Psoas muscle (tissue), 8 donors: ENCODE results near the gene LRRC3B. TPM values are rescaled to one million over a fixed set of nuclear protein-coding genes. Genes with fewer than 3 reads are reported as not detected.

Experiments
- ATAC-seq, 4 donors: fragments of 200-7000 bp; cut with Tn5 transposase; one replicate each; pipeline ENCODE4 v1.9.1; 2020; ENCODE audit warnings: moderate library complexity in 3 of 4, mild to moderate bottlenecking in 2 of 4
- DNase-seq, 2 donors: peaks; one replicate each; pipeline ENCODE4 v3.0.0-alpha.2; 2020
- H3K27ac ChIP-seq: fragments of 200-600 bp; one replicate; pipeline ENCODE4 v1.8.0; 2022
- H3K27me3 ChIP-seq, 3 donors: fragments of 200-600 bp in 1 of 3; one replicate each; pipeline versions ENCODE4 v1.6.1 to v1.8.0; 2013 to 2022; ENCODE audit warnings: low read length in 2 of 3, mild to moderate bottlenecking in 2 of 3, moderate library complexity in 1 of 3; ENCODE audit not compliant: insufficient read depth in 3 of 3
- H3K36me3 ChIP-seq, 2 donors: fragments of 200-600 bp in 1 of 2; one replicate each; pipeline versions ENCODE4 v1.6.1 to v1.8.0; 2013 to 2022; ENCODE audit warnings: low read depth in 1 of 2, mild to moderate bottlenecking in 1 of 2, moderate library complexity in 1 of 2; ENCODE audit not compliant: insufficient read depth in 1 of 2
- H3K4me1 ChIP-seq: fragments of 200-600 bp; one replicate; pipeline ENCODE4 v1.8.0; 2022
- H3K4me3 ChIP-seq: fragments of 200-600 bp; one replicate; pipeline ENCODE4 v1.8.0; 2022; ENCODE audit warnings: mild to moderate bottlenecking
- H3K9me3 ChIP-seq: fragments of 200-600 bp; one replicate; pipeline ENCODE4 v1.8.0; 2022
- CTCF ChIP-seq: fragments of 200-600 bp; IDR thresholded peaks from one replicate; pipeline ENCODE4 v1.8.0; 2022; ENCODE audit warnings: antibody characterized with exemption
- WGBS, 3 donors: extraction: QIAGEN DNeasy Blood & Tissue Kit; methylation state at CpG; one replicate each; pipeline versions ENCODE4 v1.1.6 to v1.1.7; 2013; 5-methylcytosine and 5-hydroxymethylcytosine counted together
- intact Hi-C, 2 donors: fragments of 100-400 bp; cut with DNase I; formaldehyde crosslinking; loops; one replicate each; pipeline versions ENCODE4 v1.11.0 to v1.14.2; 2022
- polyA plus RNA-seq, 3 donors: library from polyadenylated mRNA; stranded (reverse); fragments of 200-250 nt; gene quantifications; one replicate each; pipeline ENCODE4 v1.2.3, GENCODE V29; 2013
- total RNA-seq, 4 donors: library from RNA; stranded (reverse); fragmentation: NEBNext Ultra II Directional in 2 of 4; extraction: Animal tissue kit (Norgen Biotek cat#: 25700) in 2 of 4; gene quantifications; one replicate each; pipeline versions ENCODE4 v1.2.1 to v1.2.4, GENCODE V29; 2021 to 2023
- donor health status: healthy with polysubstance abuse.
- donor health status: DM: no; HTN: no; CAD: no; lungs with moderate emphysema.
- donor health status: Bipolar disorder and iron deficiency.
- donor health status: healthy.
- donor health status: DM: yes; HTN: yes; CAD: no.
- donor health status: DM: no; HTN: no; CAD: no.
- donor health status: DM: no; HTN: no; CAD: no.
- donor health status: DM: yes; HTN: yes; CAD: no.

Gene LRRC3B
- total and polyA plus RNA-seq, 7 donors, result 0.05 to 3.2 (median 1.1) TPM

GRCh38 chr3:26682406-26682805, 59.8 kb downstream of the LRRC3B start:
- 86 to 92% (median 89%) methylated on average over 1 of the region's 1 CpG for WGBS, 3 donors
- DNase-seq (no peak), ATAC-seq (no peak)
- Histone ChIP-seq H3K36me3 (no peaks in the 10 kb centered on the region), H3K4me3 (no peak overlapping the region), H3K4me1 (no peaks in the 10 kb centered on the region), H3K27ac (no peak overlapping the region), H3K27me3 (no peaks in the 10 kb centered on the region), H3K9me3 (no peaks in the 10 kb centered on the region)
- no peak for TF ChIP-seq CTCF
- intact Hi-C loops, result no loop called here

DNA sequence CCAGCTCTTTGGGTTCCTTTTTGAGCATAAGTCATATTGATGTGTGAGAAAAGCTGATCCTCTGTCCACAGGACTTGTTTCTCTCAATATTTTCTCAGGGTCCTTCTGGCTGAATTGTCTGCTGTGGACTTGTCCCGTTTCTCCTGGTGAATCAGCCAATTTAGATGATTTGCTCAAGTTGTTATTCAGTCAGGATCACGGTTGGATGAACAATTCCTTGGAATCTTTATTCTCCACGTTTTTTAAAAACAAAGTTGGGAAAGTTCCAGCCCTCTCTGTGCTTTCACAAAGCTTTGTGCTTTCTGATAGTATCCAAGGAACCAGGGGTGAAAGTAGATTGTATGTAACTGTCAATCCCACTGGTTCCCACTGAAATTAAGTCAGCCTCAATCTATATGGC, 61.3 kb downstream of the LRRC3B start:
- intact Hi-C loops, result no loop called here
- ATAC-seq (no peak), DNase-seq (no peak)
- 33 to 57% (median 35%) methylated on average over 3 of the region's 3 CpGs for WGBS, 3 donors
- Histone ChIP-seq H3K4me1 (no peaks in the 10 kb centered on the region), H3K27ac (no peak overlapping the region), H3K36me3 (no peaks in the 10 kb centered on the region), H3K9me3 (no peaks in the 10 kb centered on the region), H3K4me3 (no peak overlapping the region), H3K27me3 (no peaks in the 10 kb centered on the region)
- no peak for TF ChIP-seq CTCF

DNA sequence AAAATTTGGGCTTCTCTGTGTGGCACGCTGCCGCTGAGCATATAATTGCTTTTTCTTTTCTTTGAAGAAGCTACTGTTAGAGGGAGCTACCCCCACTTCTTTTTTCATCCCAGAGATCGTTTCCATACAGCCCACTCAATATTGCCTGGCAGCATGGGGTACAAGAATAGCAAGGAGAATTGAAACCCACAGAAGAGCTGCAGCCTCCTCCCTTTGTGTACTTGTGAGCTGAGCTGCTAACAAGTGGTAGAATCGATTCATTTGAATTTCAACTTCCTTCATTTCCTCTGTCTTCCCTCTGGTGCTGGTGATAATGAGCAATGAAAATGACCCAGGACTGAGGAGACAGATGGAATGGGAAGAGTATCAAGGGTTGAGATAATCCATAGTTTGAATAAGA, 64.9 kb downstream of the LRRC3B start:
- Histone ChIP-seq H3K9me3 (no peaks in the 10 kb centered on the region), H3K4me3 (no peak overlapping the region), H3K27ac (no peak overlapping the region), H3K27me3 (no peaks in the 10 kb centered on the region), H3K36me3 (no peaks in the 10 kb centered on the region), H3K4me1 (no peaks in the 10 kb centered on the region)
- ATAC-seq (no peak), DNase-seq (no peak)
- no peak for TF ChIP-seq CTCF
- 85 to 94% (median 92%) methylated on average over 4 of the region's 4 CpGs for WGBS, 3 donors
- intact Hi-C loops, result no loop called here

DNA sequence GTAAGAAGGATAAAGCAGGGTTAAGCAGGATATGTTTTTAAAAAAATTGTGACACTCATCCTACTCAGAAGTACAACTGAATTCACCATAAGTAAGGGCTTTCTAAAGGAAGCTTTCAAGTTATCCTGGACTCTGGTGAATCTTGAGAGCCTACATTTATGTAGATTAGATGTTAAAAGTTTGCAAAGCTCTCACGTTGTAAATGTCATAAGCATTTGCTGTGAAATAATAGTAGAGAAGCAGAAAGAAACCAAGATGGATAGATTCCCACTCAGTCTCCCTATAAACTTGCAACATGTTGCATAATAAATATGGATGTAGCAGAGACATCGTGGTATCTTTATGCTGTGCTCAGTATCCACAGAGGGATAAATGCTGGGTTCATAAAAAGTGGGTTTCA, 77.0 kb downstream of the LRRC3B start:
- H3K27ac ChIP-seq, result no peak overlapping the region
- no peaks in the 10 kb centered on the region for H3K4me1 ChIP-seq
- TF ChIP-seq CTCF, result no peak
- no peak for ATAC-seq
- H3K4me3 ChIP-seq, result no peak overlapping the region
- intact Hi-C loops, result no loop called here
- no peaks in the 10 kb centered on the region for H3K36me3 ChIP-seq
- no peaks in the 10 kb centered on the region for H3K27me3 ChIP-seq
- 64 to 76% (median 74%) methylated on average over 2 of the region's 2 CpGs for WGBS, 3 donors
- no peak for DNase-seq
- no peaks in the 10 kb centered on the region for H3K9me3 ChIP-seq

GRCh38 chr3:26703519-26703918, 80.9 kb downstream of the LRRC3B start:
- 66 to 89% (median 70%) methylated on average over 3 of the region's 3 CpGs for WGBS, 3 donors
- TF ChIP-seq CTCF, result no peak
- H3K4me3 ChIP-seq, result no peak overlapping the region
- no peak overlapping the region for H3K27ac ChIP-seq
- H3K27me3 ChIP-seq, result no peaks in the 10 kb centered on the region
- ATAC-seq (no peak), DNase-seq (no peak)
- H3K9me3 ChIP-seq, result no peaks in the 10 kb centered on the region
- intact Hi-C loops, result no loop called here
- H3K36me3 ChIP-seq, result no peaks in the 10 kb centered on the region
- no peaks in the 10 kb centered on the region for H3K4me1 ChIP-seq
